CD14-positive monocyte (primary cell): ENCODE results near the gene GBX1. TPM values are rescaled to one million over a fixed set of nuclear protein-coding genes. Genes with fewer than 3 reads are reported as not detected.

Source experiments
- DNase-seq, 3 donors: peaks; one replicate each; pipeline ENCODE4 v3.0.0-alpha.2; 2011 to 2022
- H2AFZ ChIP-seq: 2 replicates; pipeline ENCODE4 v1.6.0; 2012; ENCODE audit warnings: mild to moderate bottlenecking, low read depth, low read length, inconsistent platforms; ENCODE audit not compliant: insufficient read depth, poor library complexity, severe bottlenecking
- H3K27ac ChIP-seq, 2 donors: 1 replicate in 1 of 2; 2 replicates in 1 of 2; pipeline ENCODE4 v1.5.1; 2012 to 2013; ENCODE audit warnings: low read length in 2 of 2, control low read depth in 1 of 2, inconsistent platforms in 1 of 2, low read depth in 1 of 2, mild to moderate bottlenecking in 1 of 2
- H3K27me3 ChIP-seq, 2 donors: one replicate each; pipeline versions ENCODE4 v1.6.0 to v1.6.1; 2011 to 2013; ENCODE audit warnings: low read length in 2 of 2; ENCODE audit not compliant: control insufficient read depth in 2 of 2, insufficient read depth in 2 of 2
- H3K36me3 ChIP-seq, 2 donors: replicated peaks in 1 of 2; 1 replicate in 1 of 2; 2 replicates in 1 of 2; pipeline versions ENCODE4 v1.5.1 to v1.6.1; 2012 to 2013; ENCODE audit warnings: low read length in 2 of 2, control low read depth in 1 of 2, inconsistent platforms in 1 of 2, mild to moderate bottlenecking in 1 of 2; ENCODE audit not compliant: insufficient read depth in 2 of 2, control insufficient read depth in 1 of 2
- H3K4me1 ChIP-seq, 2 donors: 1 replicate in 1 of 2; 2 replicates in 1 of 2; pipeline versions ENCODE4 v1.5.1 to v1.6.1; 2012 to 2013; ENCODE audit warnings: low read length in 2 of 2, control low read depth in 1 of 2, inconsistent platforms in 1 of 2, mild to moderate bottlenecking in 1 of 2, moderate library complexity in 1 of 2; ENCODE audit not compliant: insufficient read depth in 2 of 2, control insufficient read depth in 1 of 2
- H3K4me2 ChIP-seq: replicated peaks from 2 replicates; pipeline ENCODE3; 2012; ENCODE audit warnings: low read length, moderate library complexity, mild to moderate bottlenecking; ENCODE audit not compliant: poor library complexity, severe bottlenecking; ENCODE audit errors: extremely low read depth
- H3K4me3 ChIP-seq, 3 experiments: fragments of 200-600 bp in 1 of 3; sonication (generic) in 1 of 3; replicated peaks in 1 of 3; 1 replicate in 2 of 3; 2 replicates in 1 of 3; pipeline ENCODE4 v1.5.1; 2011 to 2013; ENCODE audit warnings: low read length in 3 of 3, mild to moderate bottlenecking in 3 of 3, control low read depth in 2 of 3, low read depth in 2 of 3, inconsistent platforms in 1 of 3, moderate library complexity in 1 of 3
- H3K79me2 ChIP-seq: 2 replicates; pipeline ENCODE4 v1.6.0; 2012; ENCODE audit warnings: mild to moderate bottlenecking, control low read depth, inconsistent platforms, low read length, moderate library complexity; ENCODE audit not compliant: insufficient read depth
- H3K9ac ChIP-seq: 2 replicates; pipeline ENCODE4 v1.6.0; 2017; ENCODE audit warnings: low read length, mild to moderate bottlenecking; ENCODE audit not compliant: insufficient read depth, poor library complexity, severe bottlenecking
- H3K9me3 ChIP-seq, 2 donors: replicated peaks in 1 of 2; 1 replicate in 1 of 2; 2 replicates in 1 of 2; pipeline versions ENCODE4 v1.5.1 to v1.6.1; 2012 to 2013; ENCODE audit warnings: low read length in 2 of 2, control low read depth in 1 of 2; ENCODE audit not compliant: control insufficient read depth in 1 of 2, insufficient read depth in 1 of 2
- H4K20me1 ChIP-seq: 2 replicates; pipeline ENCODE4 v1.6.0; 2012; ENCODE audit warnings: mild to moderate bottlenecking, low read length, control low read depth, moderate library complexity; ENCODE audit not compliant: insufficient read depth
- H3K27ac Mint-ChIP-seq, 7 donors: one replicate each; pipeline ENCODE4 v1.8.0; 2020; ENCODE audit warnings: mild to moderate bottlenecking in 7 of 7, mixed read lengths in 7 of 7, moderate library complexity in 6 of 7, inconsistent platforms in 2 of 7
- H3K27me3 Mint-ChIP-seq, 3 donors: one replicate each; pipeline ENCODE4 v1.8.0; 2021 to 2022; ENCODE audit warnings: low read depth in 3 of 3, mild to moderate bottlenecking in 3 of 3, mixed read lengths in 3 of 3, moderate library complexity in 3 of 3, inconsistent platforms in 1 of 3
- H3K36me3 Mint-ChIP-seq, 2 donors: one replicate each; pipeline ENCODE4 v1.8.0; 2020; ENCODE audit warnings: mixed read lengths in 2 of 2, inconsistent platforms in 1 of 2, mild to moderate bottlenecking in 1 of 2
- H3K4me1 Mint-ChIP-seq: one replicate; pipeline ENCODE4 v1.8.0; 2020; ENCODE audit warnings: mild to moderate bottlenecking, mixed read lengths
- H3K4me3 Mint-ChIP-seq, 2 donors: one replicate each; pipeline ENCODE4 v1.8.0; 2020; ENCODE audit warnings: mild to moderate bottlenecking in 2 of 2, mixed read lengths in 2 of 2, moderate library complexity in 1 of 2
- H3K9me3 Mint-ChIP-seq, 7 donors: one replicate each; pipeline ENCODE4 v1.8.0; 2020 to 2022; ENCODE audit warnings: mixed read lengths in 7 of 7, mild to moderate bottlenecking in 6 of 7, moderate library complexity in 6 of 7, inconsistent platforms in 2 of 7
- CTCF ChIP-seq: fragments of 200-600 bp; IDR thresholded peaks from one replicate; pipeline ENCODE4 v1.8.0; 2022; ENCODE audit warnings: antibody characterized with exemption, mild to moderate bottlenecking
- WGBS: methylation state at CpG from one replicate; pipeline ENCODE4 v1.1.5; 2013; ENCODE audit warnings: missing lambda C conversion rate; ENCODE audit not compliant: insufficient coverage; 5-methylcytosine and 5-hydroxymethylcytosine counted together
- intact Hi-C, 2 donors: fragments of 100-400 bp; cut with micrococcal nuclease; formaldehyde crosslinking; loops; one replicate each; pipeline versions ENCODE4 v1.15.0 to v1.15.1; 2023
- polyA plus RNA-seq, 3 donors: library from polyadenylated mRNA; depleted of rRNA in 1 of 3; unstranded in 2 of 3; stranded (reverse) in 1 of 3; fragments of 300-500 nt in 2 of 3; fragments of >200 nt in 1 of 3; fragmentation: Illumina TruSeq in 2 of 3; gene quantifications; 1 replicate in 2 of 3; 2 replicates in 1 of 3; pipeline ENCODE4 v1.2.3, GENCODE V29; 2012 to 2021

Gene GBX1
- polyA plus RNA-seq, 3 donors, result not detected

GRCh38 chr7:151116603-151117440 is 50.7 kb downstream of the GBX1 start:
- no peak for DNase-seq
- Histone ChIP-seq H3K4me3 (no peak overlapping the region), H2AFZ (no peak overlapping the region), H3K27me3 (peaks cover 2 to 21% of the 10 kb centered on the region in 2 donors), H3K79me2 (peaks cover 6% of the 10 kb centered on the region), H3K9me3 (no peaks in the 10 kb centered on the region), H3K4me2 (no peak overlapping the region), H3K36me3 (peaks cover 33 to 60% of the 10 kb centered on the region in 2 donors), H4K20me1 (peaks cover 92% of the 10 kb centered on the region), H3K9ac (no peak overlapping the region), H3K4me1 (peaks cover 3 to 7% of the 10 kb centered on the region in 2 donors), H3K27ac (no peak overlapping the region)
- Mint-ChIP-seq H3K4me3 (no peak overlapping the region), H3K27me3 (peaks cover 22 to 31% (median 24%) of the 10 kb centered on the region in 3 donors), H3K9me3 (peaks cover 0 to 4% (median 2%) of the 10 kb centered on the region in 7 donors), H3K4me1 (peaks cover 3% of the 10 kb centered on the region), H3K36me3 (peaks cover 60 to 74% of the 10 kb centered on the region in 2 donors), H3K27ac (no peak overlapping the region)
- intact Hi-C loops, result loop anchor here in 1 of 2 donors (10.0 kb wide), 1 partner anchor 222 kb away; no protein-coding TSS in a partner anchor
- 94% methylated on average over 14 of the region's 27 CpGs for WGBS
- TF ChIP-seq CTCF, result no peak

DNA sequence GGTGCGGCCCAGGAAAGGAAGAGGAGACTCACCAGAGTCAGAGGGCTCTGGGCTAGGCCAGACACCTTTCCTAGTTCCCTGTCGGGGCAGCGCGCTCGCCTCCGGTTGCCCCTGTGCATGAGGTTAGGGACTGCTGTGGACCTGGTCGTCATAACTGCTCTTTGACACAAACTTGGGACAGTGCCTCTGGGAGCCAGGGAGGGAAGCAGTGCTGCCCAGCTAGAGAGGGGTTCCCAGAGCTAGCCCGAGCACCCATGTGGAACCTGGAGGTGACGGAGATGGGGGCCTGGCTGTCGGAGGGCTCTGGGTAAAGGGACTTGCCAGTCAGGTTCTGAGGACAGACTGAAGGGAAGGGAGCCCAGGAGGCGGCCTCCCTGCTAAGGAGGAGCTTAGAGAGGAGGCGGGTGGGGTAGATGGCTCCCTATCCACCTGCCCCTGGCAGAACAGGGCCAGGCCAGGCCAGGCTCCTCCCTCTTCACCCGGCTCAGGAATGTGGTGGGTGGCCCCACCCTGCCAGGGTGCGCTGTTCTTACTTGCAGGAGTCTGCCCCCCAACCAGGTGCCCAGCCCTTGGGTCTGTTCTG is 51.6 kb downstream of the GBX1 start:
- no peak overlapping the region for H3K27ac Mint-ChIP-seq
- TF ChIP-seq CTCF, result no peak
- Histone ChIP-seq H3K27me3 (peaks cover 2 to 21% of the 10 kb centered on the region in 2 donors), H3K9me3 (no peaks in the 10 kb centered on the region), H3K36me3 (peaks cover 28 to 51% of the 10 kb centered on the region in 2 donors), H2AFZ (no peak overlapping the region), H3K4me2 (no peak overlapping the region), H3K9ac (no peak overlapping the region), H4K20me1 (peaks cover 92% of the 10 kb centered on the region), H3K27ac (no peak overlapping the region), H3K79me2 (peaks cover 14% of the 10 kb centered on the region), H3K4me1 (peaks cover 3 to 7% of the 10 kb centered on the region in 2 donors), H3K4me3 (no peak overlapping the region)
- peaks cover 51 to 67% of the 10 kb centered on the region in 2 donors for H3K36me3 Mint-ChIP-seq
- H3K4me1 Mint-ChIP-seq, result peaks cover 3% of the 10 kb centered on the region
- 90% methylated on average over 9 of the region's 14 CpGs for WGBS
- peaks cover 0 to 4% (median 2%) of the 10 kb centered on the region in 7 donors for H3K9me3 Mint-ChIP-seq
- intact Hi-C loops, result loop anchor here in 1 of 2 donors (10.0 kb wide), 1 partner anchor 221 kb away; no protein-coding TSS in a partner anchor
- no peak for DNase-seq
- H3K4me3 Mint-ChIP-seq, result peak overlapping the region in 1 of 2 donors; percentile 70
- H3K27me3 Mint-ChIP-seq, result peaks cover 22 to 32% (median 24%) of the 10 kb centered on the region in 3 donors
